CD8-positive, alpha-beta memory T cell (primary cell): Measurements from ENCODE around the gene ATP7A. TPM values are rescaled to one million over a fixed set of nuclear protein-coding genes. Genes with fewer than 3 reads are reported as not detected.
"Not testable (repeated sequence)": the region's sequence is repeated elsewhere in the genome, so short reads cannot be mapped to it uniquely, and the experiment has no call there.

Experiments
- CTCF ChIA-PET: fragments of 350-600 bp; sonication (Branson Sonifier 250); formaldehyde crosslinking; loops from one replicate; lab custom pipeline; 2021; ENCODE audit warnings: antibody characterized with exemption; lab: Charles Lee
- POLR2A ChIA-PET: fragments of 350-600 bp; sonication (Branson Sonifier 250); formaldehyde crosslinking; loops from one replicate; lab custom pipeline; 2021; ENCODE audit warnings: antibody characterized with exemption; lab: Charles Lee
- DNase-seq, 5 donors: peaks; one replicate each; pipeline versions ENCODE4 v3.0.0 to v3.0.0-alpha.2; 2020 to 2022; ENCODE audit warnings: mixed read lengths in 1 of 5
- H3K27ac ChIP-seq: one replicate; pipeline ENCODE4 v1.7.0; 2013; ENCODE audit warnings: low read depth, mild to moderate bottlenecking, low read length, moderate library complexity
- H3K27me3 ChIP-seq: 2 replicates; pipeline ENCODE4 v1.7.0; 2013; ENCODE audit warnings: low read length, mild to moderate bottlenecking; ENCODE audit not compliant: insufficient read depth, poor library complexity, severe bottlenecking
- H3K36me3 ChIP-seq: 2 replicates; pipeline ENCODE4 v1.7.0; 2013; ENCODE audit warnings: mild to moderate bottlenecking, low read length, moderate library complexity; ENCODE audit not compliant: insufficient read depth
- H3K4me1 ChIP-seq: 2 replicates; pipeline ENCODE4 v1.7.0; 2013; ENCODE audit warnings: mild to moderate bottlenecking, low read length, moderate library complexity; ENCODE audit not compliant: insufficient read depth
- H3K4me3 ChIP-seq: 2 replicates; pipeline ENCODE4 v1.7.0; 2013; ENCODE audit warnings: mild to moderate bottlenecking, low read length
- H3K9me3 ChIP-seq: 2 replicates; pipeline ENCODE4 v1.7.0; 2013; ENCODE audit warnings: mild to moderate bottlenecking, low read length
- H3K27ac Mint-ChIP-seq, 8 donors: one replicate each; pipeline ENCODE4 v1.8.0; 2020 to 2021; ENCODE audit warnings: mixed read lengths in 8 of 8, mild to moderate bottlenecking in 6 of 8, inconsistent platforms in 3 of 8, moderate library complexity in 3 of 8
- H3K27me3 Mint-ChIP-seq, 2 donors: one replicate each; pipeline ENCODE4 v1.8.0; 2020 to 2021; ENCODE audit warnings: mixed read lengths in 2 of 2, mild to moderate bottlenecking in 1 of 2, moderate library complexity in 1 of 2
- H3K36me3 Mint-ChIP-seq, 3 donors: one replicate each; pipeline ENCODE4 v1.8.0; 2020 to 2021; ENCODE audit warnings: mixed read lengths in 3 of 3, inconsistent platforms in 1 of 3, mild to moderate bottlenecking in 1 of 3
- H3K4me1 Mint-ChIP-seq, 3 donors: one replicate each; pipeline ENCODE4 v1.8.0; 2020 to 2021; ENCODE audit warnings: mixed read lengths in 3 of 3, inconsistent platforms in 1 of 3, mild to moderate bottlenecking in 1 of 3
- H3K4me3 Mint-ChIP-seq, 7 donors: one replicate each; pipeline ENCODE4 v1.8.0; 2020 to 2021; ENCODE audit warnings: mixed read lengths in 7 of 7, mild to moderate bottlenecking in 6 of 7, moderate library complexity in 4 of 7, inconsistent platforms in 2 of 7
- H3K9me3 Mint-ChIP-seq, 5 donors: one replicate each; pipeline ENCODE4 v1.8.0; 2020 to 2022; ENCODE audit warnings: mixed read lengths in 5 of 5, mild to moderate bottlenecking in 3 of 5, moderate library complexity in 2 of 5, inconsistent platforms in 1 of 5
- polyA plus RNA-seq: library from polyadenylated mRNA; unstranded; fragments of 300-500 nt; fragmentation: Illumina TruSeq; gene quantifications from one replicate; pipeline ENCODE4 v1.2.3, GENCODE V29; 2021
- total RNA-seq, 2 experiments: library from RNA; stranded (reverse); gene quantifications; one replicate each; pipeline ENCODE4 v1.2.3, GENCODE V29; 2021

The ATP7A gene
- total and polyA plus RNA-seq, 3 experiments from 2014 or later = 4.6 to 6.5 (median 5.8) TPM

- H3K27ac ChIP-seq = no peak overlapping the region
- no peak overlapping the region for H3K4me3 ChIP-seq
- no peaks in the 10 kb centered on the region for H3K27me3 ChIP-seq
- Mint-ChIP-seq H3K27ac (no peak overlapping the region), H3K9me3 (no peaks in the 10 kb centered on the region), H3K27me3 (no peaks in the 10 kb centered on the region), H3K36me3 (peaks cover 0 to 55% (median 1%) of the 10 kb centered on the region in 3 donors), H3K4me1 (no peaks in the 10 kb centered on the region), H3K4me3 (no peak overlapping the region)
- no peaks in the 10 kb centered on the region for H3K36me3 ChIP-seq
- no peaks in the 10 kb centered on the region for H3K4me1 ChIP-seq
- H3K9me3 ChIP-seq = no peaks in the 10 kb centered on the region
- no peak for DNase-seq
- ChIA-PET CTCF (interaction anchor here (0.8 kb wide), 1 partner anchor 33 kb away, joined by 3 read pairs; no protein-coding TSS in a partner anchor), POLR2A (no interaction called here)
Observed at GRCh38 chrX:78042601-78043000, 132.1 kb downstream of the ATP7A start.

DNA sequence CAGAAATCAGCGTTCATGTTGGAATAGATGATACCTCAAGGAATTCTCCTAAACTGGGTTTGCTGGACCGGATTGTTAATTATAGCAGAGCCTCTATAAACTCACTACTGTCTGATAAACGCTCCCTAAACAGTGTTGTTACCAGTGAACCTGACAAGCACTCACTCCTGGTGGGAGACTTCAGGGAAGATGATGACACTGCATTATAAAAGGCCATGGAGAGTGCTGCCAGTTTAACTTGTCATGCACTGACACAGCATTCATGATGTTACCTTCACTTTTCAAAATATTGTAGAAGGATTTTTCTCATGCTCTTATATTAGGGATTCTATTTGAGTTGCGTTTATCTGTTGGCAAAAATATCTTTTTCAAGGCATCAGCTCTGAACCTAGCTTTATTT is 135.9 kb downstream of the ATP7A start:
- Histone ChIP-seq H3K4me1 (no peaks in the 10 kb centered on the region), H3K36me3 (no peaks in the 10 kb centered on the region), H3K27ac (no peak overlapping the region), H3K27me3 (no peaks in the 10 kb centered on the region), H3K9me3 (no peaks in the 10 kb centered on the region), H3K4me3 (no peak overlapping the region)
- DNase-seq = no peak
- POLR2A ChIA-PET = no interaction called here
- Mint-ChIP-seq H3K4me1 (no peaks in the 10 kb centered on the region), H3K27ac (no peak overlapping the region), H3K27me3 (peaks cover 0 to 2% of the 10 kb centered on the region in 2 donors), H3K36me3 (peaks cover 0 to 40% (median 1%) of the 10 kb centered on the region in 3 donors), H3K9me3 (no peaks in the 10 kb centered on the region), H3K4me3 (no peak overlapping the region)
- CTCF ChIA-PET = no interaction called here

GRCh38 chrX:78048052-78048451 is 137.6 kb downstream of the ATP7A start:
- H3K4me1 Mint-ChIP-seq = no peaks in the 10 kb centered on the region
- POLR2A ChIA-PET = no interaction called here

DNA sequence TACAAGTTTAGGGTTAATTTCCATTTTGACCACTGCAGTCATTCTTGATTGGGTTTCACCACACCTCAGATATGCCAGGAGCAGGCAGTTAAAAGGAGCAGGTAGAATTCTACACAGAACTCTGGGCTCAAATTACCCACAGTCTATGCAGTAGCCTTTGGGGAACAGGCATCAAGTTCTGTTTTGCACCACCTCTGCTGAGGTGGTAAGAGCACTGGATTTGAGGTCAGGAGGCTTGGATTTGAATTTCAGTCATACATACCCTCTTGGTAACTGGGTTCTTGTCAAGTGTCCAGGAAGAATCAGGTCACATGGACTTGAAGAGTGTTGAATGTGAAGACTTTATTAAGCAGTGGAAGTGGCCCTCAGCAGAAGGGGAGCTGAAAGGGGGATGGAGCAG is 153.2 kb downstream of the ATP7A start:
- CTCF ChIA-PET = no interaction called here
- no peaks in the 10 kb centered on the region for H3K9me3 Mint-ChIP-seq
- H3K9me3 ChIP-seq = no peaks in the 10 kb centered on the region

More at GRCh38 chrX:78048052-78048451, 137.6 kb downstream of the ATP7A start:
- Histone ChIP-seq H3K27ac (no peak overlapping the region), H3K4me3 (no peak overlapping the region), H3K27me3 (no peaks in the 10 kb centered on the region), H3K9me3 (no peaks in the 10 kb centered on the region), H3K4me1 (no peaks in the 10 kb centered on the region), H3K36me3 (no peaks in the 10 kb centered on the region)
- H3K27me3 Mint-ChIP-seq = peaks cover 0 to 2% of the 10 kb centered on the region in 2 donors
- CTCF ChIA-PET = no interaction called here
- no peak overlapping the region for H3K27ac Mint-ChIP-seq
- no peak for DNase-seq
- no peak overlapping the region for H3K4me3 Mint-ChIP-seq
- no peaks in the 10 kb centered on the region for H3K9me3 Mint-ChIP-seq
- peaks cover 0 to 35% (median 0%) of the 10 kb centered on the region in 3 donors for H3K36me3 Mint-ChIP-seq

DNA sequence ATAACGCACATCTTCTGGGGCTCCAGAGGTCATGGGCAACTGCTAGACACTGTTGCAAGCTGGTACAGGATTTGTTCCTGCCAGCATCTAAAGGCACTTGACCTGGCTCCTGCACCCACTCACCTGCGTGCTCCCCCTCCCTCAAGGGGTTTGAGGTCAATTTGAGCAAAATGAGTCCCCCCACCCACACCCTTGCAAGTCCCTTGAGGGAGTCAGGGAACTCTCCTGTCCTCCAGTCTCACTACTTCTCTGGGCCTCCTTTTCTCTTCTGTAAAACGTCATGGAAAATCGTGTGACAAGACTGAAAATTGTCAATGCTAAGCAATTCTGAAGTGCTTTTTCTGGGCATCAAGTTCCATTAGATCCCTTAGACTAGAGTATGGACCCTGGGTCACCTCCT is 153.7 kb downstream of the ATP7A start:
- H3K4me3 ChIP-seq = no peak overlapping the region
- Mint-ChIP-seq H3K27ac (no peak overlapping the region), H3K4me3 (no peak overlapping the region), H3K9me3 (no peaks in the 10 kb centered on the region), H3K27me3 (peaks cover 0 to 2% of the 10 kb centered on the region in 2 donors), H3K4me1 (peaks cover 1 to 13% (median 4%) of the 10 kb centered on the region in 3 donors), H3K36me3 (peaks cover 0 to 2% (median 0%) of the 10 kb centered on the region in 3 donors)
- H3K27me3 ChIP-seq = no peaks in the 10 kb centered on the region
- H3K4me1 ChIP-seq = no peaks in the 10 kb centered on the region
- H3K36me3 ChIP-seq = no peaks in the 10 kb centered on the region
- ChIA-PET CTCF (no interaction called here), POLR2A (no interaction called here)
- no peak overlapping the region for H3K27ac ChIP-seq
- no peaks in the 10 kb centered on the region for H3K9me3 ChIP-seq
- no peak for DNase-seq

More for the DNA sequence above, 153.2 kb downstream of the ATP7A start:
- Histone ChIP-seq H3K36me3 (no peaks in the 10 kb centered on the region), H3K4me1 (no peaks in the 10 kb centered on the region), H3K4me3 (no peak overlapping the region), H3K27me3 (no peaks in the 10 kb centered on the region), H3K27ac (no peak overlapping the region)
- no peak for DNase-seq
- Mint-ChIP-seq H3K4me1 (peaks cover 1 to 13% (median 4%) of the 10 kb centered on the region in 3 donors), H3K4me3 (no peak overlapping the region), H3K27ac (no peak overlapping the region), H3K27me3 (peaks cover 0 to 2% of the 10 kb centered on the region in 2 donors), H3K36me3 (no peaks in the 10 kb centered on the region)
- POLR2A ChIA-PET = no interaction called here

- H3K27ac ChIP-seq, H3K4me1 ChIP-seq, H3K4me3 Mint-ChIP-seq, H3K27me3 Mint-ChIP-seq, POLR2A ChIA-PET, H3K4me3 ChIP-seq, DNase-seq, H3K9me3 Mint-ChIP-seq, H3K36me3 ChIP-seq, H3K9me3 ChIP-seq, H3K27me3 ChIP-seq, CTCF ChIA-PET, H3K36me3 Mint-ChIP-seq: not testable (repeated sequence)
- H3K4me1 Mint-ChIP-seq = peaks cover 1 to 13% (median 4%) of the 10 kb centered on the region in 3 donors
- peak overlapping the region in 2 of 8 donors; percentile 45 to 67 for H3K27ac Mint-ChIP-seq
Observed at GRCh38 chrX:78064698-78065601, 154.5 kb downstream of the ATP7A start.

DNA sequence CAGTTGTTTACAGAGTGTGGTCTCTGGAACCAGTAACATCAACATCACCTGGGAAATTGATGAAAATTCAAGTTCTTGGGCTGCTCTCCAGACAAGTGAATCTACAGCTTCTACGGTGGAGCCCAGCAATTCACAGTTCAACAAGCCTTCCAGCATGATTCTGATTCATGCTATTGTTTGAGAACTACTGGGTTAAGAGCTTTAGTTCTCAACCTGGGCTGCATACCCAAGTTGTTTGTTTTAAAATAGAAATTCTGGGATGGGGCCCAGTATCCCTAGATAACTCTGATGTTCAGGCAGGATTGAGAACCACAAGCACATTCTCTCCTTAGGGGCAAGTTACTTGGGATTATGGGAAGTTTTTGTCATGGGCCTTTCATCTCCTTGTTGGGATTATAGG is 155.6 kb downstream of the ATP7A start:
- no peak for DNase-seq
- Histone ChIP-seq H3K4me3 (no peak overlapping the region), H3K27ac (no peak overlapping the region), H3K9me3 (no peaks in the 10 kb centered on the region), H3K36me3 (no peaks in the 10 kb centered on the region), H3K27me3 (no peaks in the 10 kb centered on the region), H3K4me1 (no peaks in the 10 kb centered on the region)
- no peaks in the 10 kb centered on the region for H3K27me3 Mint-ChIP-seq
- CTCF ChIA-PET = no interaction called here
- no peaks in the 10 kb centered on the region for H3K9me3 Mint-ChIP-seq
- H3K36me3 Mint-ChIP-seq = peaks cover 0 to 5% (median 0%) of the 10 kb centered on the region in 3 donors
- H3K4me1 Mint-ChIP-seq = peaks cover 1 to 13% (median 4%) of the 10 kb centered on the region in 3 donors
- H3K27ac Mint-ChIP-seq = no peak overlapping the region
- POLR2A ChIA-PET = no interaction called here
- H3K4me3 Mint-ChIP-seq = no peak overlapping the region

DNA sequence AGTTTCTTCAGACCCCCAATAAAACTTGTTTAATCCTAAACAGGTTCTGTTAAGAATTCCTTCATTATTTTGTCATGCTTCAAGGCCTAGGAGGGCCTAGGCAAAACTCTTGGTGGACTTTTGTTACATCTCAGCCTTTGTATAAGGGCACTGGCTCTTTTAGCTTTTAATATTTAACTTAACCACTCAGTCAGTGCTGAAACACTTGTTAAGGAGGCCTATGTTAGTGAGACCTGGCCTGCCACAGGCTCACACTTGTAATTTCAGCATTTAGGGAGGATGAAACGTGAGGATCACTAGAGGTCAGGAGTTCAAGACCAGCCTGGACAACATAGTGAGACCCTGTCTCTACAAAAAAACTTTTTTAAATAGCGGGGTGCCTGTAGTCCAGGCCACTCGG is 160.8 kb downstream of the ATP7A start:
- H3K36me3 ChIP-seq = no peaks in the 10 kb centered on the region
- Mint-ChIP-seq H3K27ac (peak overlapping the region in 2 of 8 donors; percentile 27 to 81), H3K36me3 (peaks cover 0 to 5% (median 2%) of the 10 kb centered on the region in 3 donors), H3K27me3 (no peaks in the 10 kb centered on the region), H3K4me1 (peaks cover 11 to 24% (median 16%) of the 10 kb centered on the region in 3 donors), H3K9me3 (peaks cover 7 to 12% (median 7%) of the 10 kb centered on the region in 5 donors), H3K4me3 (no peak overlapping the region)
- no peaks in the 10 kb centered on the region for H3K4me1 ChIP-seq
- H3K27me3 ChIP-seq = no peaks in the 10 kb centered on the region
- no peaks in the 10 kb centered on the region for H3K9me3 ChIP-seq
- DNase-seq = no peak
- no peak overlapping the region for H3K27ac ChIP-seq
- POLR2A ChIA-PET = no interaction called here
- CTCF ChIA-PET = interaction anchor here (1.7 kb wide), 1 partner anchor 21 kb away, joined by 4 read pairs; no protein-coding TSS in a partner anchor
- H3K4me3 ChIP-seq = no peak overlapping the region
